Measurements from ENCODE around the gene IQCN.

GRCh38 chr19:18219911-18220631 is 54.2 kb downstream of the IQCN start:
- no peak for TF ChIP-seq CTCF (IDR thresholded peaks at IDR 0.05)
- TF ChIP-seq POLR2AphosphoS5 (IDR thresholded peaks at IDR 0.05): no peak
- TF ChIP-seq POLR2A (IDR thresholded peaks at IDR 0.05): no peak

Data from sigmoid colon (tissue), 4 donors.